H4 (cell line): ENCODE measurements around the gene PPFIA2. TPM values are rescaled to one million over a fixed set of nuclear protein-coding genes. Genes with fewer than 3 reads are reported as not detected.
A peak's percentile ranks its signal among the peaks of the same experiment; 100 is the strongest.

ENCODE experiments used
- DNase-seq: peaks from one replicate; pipeline ENCODE4 v3.0.0-alpha.2; 2015; ENCODE audit warnings: low spot score
- total RNA-seq: library from RNA; depleted of rRNA; stranded (reverse); fragments of >200 nt; shearing (Covaris generic); gene quantifications from 2 replicates; pipeline ENCODE4 v1.2.3, GENCODE V29; 2014; rRNA removed

PPFIA2 gene
- total RNA-seq: 0.08 and 0.33 TPM in 2 replicates

DNA sequence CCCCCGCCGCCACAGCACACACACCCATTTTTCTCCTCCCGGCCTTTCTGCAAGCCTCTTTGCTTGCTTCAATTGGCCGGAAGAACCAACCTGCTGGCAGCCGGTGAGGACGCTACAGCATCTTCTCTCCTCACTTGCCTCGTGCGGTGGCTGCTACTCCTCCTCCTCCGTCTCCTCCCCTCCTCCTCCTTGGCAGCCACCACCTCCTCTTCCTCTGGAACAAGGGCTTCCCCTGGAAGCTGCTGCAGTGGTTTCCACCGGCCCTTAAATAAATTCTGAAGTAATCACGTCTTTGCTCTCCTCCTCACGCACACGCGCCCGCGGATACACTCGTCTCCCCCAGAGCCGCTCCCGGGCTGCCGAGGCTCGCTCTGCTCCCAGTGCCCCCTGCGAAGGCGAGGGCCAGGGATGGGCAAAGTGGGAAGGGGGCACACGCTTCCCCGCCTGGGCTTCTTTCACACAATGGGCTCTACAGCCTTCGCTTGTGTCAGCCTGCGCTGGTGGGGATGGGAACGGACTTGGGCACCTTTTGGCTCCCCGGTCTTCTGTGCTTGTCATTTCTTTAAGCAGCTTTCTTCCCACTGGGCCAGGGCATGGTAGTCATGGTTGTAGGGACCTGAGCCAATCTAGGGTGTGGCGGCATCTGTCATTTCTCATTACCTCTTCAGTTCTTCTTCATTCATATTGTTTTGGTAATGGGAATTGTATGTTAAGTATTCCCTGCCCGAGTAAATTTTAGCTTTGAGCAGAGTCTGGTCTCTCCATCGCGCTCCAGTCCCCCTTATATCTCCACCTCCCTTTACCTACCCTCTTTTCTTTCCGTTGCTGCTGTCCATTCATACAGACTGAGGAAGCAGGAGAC lies at the start of gene PPFIA2:
Gene PPFIA2, minus strand, starts transcription at position 161 of the 862 bp plus-strand sequence.
- peak; percentile 39 for DNase-seq

DNA sequence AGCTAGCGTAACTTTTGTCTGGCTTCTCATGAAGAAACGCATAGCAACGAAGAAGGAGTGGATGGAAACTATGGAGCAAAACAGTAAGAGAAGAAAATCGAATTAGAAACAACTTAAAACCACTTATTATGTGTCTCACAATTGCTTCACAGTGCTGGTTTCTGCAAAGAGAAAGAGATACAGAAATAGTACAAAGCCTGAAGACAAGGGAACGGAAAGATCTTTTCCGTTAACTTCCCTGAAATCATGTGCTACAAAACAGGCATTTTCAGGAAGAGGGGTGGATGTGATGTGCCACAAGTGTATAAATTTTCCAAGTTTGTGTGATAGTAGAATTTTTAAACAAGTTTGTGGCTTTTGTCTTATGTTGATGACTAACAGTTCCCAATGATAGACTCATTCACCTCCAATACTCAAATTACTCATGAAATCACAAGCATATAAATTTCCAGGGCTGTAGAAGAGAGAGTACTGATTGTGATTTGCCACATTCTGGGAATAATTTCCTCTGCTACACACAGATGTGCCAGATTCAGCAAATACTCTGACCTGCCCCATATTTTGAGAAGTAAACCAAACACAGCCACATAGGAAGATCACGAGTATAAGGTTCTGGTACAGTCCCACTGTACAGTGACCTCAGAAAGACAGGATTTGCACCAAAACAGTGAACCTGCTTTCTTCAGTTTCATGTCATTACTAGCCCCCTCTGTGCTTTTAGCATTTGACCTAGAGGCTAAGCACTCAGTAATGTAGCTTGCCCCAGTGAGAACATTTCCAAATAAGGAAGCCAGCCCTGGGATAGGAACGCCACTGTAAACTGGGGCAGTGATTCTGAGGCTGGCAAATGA lies 41.4 kb upstream of the PPFIA2 start:
- peak; percentile 65 for DNase-seq

DNA sequence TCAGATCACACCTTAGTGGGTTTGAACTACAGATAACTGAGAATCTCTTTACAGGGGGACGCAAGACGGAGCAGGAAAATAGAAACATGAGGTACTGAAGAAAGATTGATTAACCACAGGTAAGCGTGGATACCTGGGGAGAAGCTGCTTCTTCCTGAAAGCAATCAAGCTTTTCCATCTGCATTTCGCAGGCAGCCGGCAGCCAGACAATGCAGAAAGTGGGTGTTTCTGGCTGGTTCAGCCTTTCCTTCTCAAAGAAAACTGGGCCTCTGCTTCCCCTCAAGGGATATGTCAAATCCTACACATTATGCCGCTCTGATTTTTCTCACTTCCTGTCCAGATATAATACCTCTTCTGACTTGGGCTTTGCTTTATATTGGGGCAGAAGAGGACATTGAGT lies 39.1 kb upstream of the PPFIA2 start:
- no peak for DNase-seq

DNA sequence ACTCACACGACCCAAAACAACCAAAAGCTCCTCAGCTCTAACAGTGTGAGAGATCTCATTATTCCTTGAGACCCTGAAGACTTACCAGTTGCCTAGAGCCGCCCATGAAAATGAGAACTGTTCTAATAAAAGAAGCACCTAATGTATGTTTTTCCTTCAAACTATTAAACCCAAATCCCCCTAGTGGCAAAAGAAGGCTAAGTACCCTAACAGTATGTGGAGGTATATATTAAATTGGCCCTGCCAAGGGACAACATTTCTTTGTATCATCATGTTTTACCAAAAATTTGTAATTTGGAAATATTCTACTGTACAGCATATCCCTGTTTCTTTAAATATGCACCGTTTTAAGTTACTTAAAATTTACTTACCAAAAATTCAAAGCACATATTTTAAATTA lies 38.0 kb upstream of the PPFIA2 start:
- DNase-seq: peak; percentile 16

DNA sequence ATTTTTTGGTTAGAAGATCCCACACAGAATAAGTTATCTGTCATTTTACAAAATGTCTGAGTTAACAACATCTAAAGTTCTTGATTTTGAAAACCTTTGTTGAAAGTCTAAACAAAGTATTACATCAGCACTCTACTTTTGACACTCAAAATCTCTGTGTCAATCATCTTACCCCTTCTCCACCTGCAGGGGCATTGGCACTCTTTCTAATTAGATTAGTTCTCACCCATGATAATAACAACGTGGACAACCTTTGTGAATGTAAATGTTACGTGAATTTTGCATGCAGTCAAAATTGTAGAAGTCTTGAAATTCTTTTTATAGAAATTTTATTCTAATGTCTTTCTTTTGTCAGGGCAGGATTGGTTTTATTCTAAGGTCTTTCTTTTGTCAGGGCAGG lies 33.5 kb upstream of the PPFIA2 start:
- DNase-seq: no peak

DNA sequence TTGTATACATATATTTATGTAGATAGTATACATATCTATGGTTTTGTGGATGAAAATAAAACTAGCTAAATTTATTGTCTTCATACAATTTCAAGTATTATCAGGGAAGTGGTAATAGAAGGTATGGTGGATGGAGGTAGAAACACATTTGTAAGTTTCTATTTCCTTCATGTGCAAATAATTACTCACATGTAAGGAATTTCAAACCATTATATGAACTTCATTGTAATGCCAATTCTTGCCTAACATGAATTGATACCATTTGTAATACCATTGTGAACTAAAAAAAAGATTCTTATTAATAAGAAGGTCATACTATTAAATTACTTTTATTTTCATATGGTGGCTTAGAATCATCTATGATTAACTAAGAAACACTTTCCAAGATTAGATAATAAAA lies 20.1 kb upstream of the PPFIA2 start:
- DNase-seq: no peak

DNA sequence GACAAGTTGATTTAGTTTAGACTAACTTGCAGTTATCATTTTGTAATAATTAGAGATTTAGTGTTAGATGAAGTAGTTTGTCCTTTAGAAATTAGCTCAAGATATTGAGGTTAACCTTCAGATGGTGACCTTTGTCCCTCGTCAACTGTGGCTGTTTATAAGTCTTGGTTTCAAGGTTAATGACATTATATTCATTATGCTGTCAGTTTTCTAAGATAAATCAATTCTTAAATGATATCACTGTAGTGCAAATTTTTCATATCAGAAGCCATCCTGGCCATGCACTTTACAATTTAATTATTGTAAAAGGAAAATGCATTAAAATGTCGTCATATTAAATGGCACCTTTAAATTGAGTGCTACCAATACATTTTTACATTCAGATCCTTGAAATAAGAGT lies 19.6 kb upstream of the PPFIA2 start:
- DNase-seq: no peak

DNA sequence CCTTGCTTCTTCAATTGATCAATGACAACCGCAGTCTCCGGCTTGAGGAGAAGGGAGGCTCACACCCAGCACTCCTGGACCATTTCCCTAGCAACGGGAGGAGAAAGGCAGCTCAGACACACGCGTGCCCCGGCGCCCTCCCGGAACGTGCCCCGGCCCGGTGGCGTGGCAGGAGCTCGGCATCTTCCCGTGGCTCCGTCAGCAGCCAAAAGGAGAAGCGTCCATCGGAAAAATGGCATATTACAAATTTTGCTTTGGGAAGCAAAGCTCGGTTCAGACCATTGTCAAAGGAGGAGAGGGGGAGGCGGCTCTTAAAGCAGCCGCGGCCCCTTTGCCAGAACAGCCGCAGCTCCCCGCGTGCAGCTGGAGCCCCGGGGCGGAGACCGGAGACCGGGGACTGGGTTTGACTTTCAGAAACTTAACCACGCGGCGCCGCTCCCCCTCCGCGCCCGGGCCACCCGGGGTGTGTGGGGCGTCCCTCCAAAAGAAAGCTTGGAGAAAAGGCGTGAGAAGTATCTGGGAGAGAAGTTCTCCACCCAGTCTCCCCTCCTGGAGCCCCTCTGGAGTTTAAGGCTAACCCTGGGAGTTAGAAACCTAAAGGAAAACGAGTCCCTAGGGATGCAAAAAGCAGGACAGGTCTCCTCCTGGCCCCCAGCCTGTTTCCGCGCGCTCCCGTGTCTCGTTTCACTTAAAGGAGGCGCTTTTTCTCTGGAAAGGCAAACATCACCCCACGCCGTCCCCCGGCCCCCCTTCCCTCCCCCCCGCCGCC lies 545 bp downstream of the PPFIA2 start:
- no peak for DNase-seq

DNA sequence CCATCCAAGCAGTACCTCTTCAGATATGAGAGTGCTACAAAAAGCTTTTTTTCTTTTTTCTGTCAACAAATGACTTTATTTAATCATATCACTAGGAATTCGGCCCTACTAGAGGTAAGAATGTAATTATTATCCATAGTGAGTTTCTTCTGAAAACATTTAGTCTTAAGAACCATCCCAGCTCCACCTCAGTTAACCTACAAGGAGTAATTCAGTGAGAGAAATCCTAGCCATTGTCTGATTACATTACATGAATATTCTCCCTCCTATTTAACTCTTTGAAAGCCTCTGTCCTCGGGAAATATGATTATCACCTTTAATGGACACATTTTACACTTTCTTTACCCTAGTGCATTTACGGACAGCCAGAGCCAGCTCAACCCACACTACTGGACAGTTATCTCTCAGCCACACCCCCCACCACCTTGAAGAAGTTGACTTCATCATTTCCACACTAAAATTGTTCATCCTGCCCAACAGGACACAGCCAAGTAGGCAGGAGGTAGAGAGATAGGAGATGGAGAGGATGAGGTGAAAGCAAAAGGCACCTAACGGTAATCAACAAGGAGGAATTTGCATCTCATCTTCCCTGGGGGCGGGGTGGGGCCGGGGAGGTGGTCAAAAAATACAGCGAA lies 1.3 kb downstream of the PPFIA2 start:
- DNase-seq: no peak

DNA sequence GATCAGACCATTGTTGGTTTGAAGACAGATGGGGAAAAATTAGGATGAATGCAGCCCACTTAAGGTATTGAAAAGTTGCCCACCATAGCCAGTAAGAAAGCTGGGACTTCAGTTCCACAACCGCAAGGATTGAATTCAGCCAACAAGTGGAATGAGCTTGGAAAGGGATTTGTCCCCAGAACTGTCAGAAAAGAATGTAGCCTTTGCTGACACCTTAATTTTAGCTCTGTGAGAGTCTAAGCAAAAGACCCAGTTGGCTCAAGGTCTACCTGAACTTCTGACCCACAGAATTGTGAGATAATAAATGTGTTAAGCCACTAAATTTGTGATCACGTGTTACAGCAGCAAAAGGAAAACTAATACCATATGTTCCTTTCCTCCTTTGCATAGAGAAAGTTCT lies 29.4 kb downstream of the PPFIA2 start:
- DNase-seq: no peak

DNA sequence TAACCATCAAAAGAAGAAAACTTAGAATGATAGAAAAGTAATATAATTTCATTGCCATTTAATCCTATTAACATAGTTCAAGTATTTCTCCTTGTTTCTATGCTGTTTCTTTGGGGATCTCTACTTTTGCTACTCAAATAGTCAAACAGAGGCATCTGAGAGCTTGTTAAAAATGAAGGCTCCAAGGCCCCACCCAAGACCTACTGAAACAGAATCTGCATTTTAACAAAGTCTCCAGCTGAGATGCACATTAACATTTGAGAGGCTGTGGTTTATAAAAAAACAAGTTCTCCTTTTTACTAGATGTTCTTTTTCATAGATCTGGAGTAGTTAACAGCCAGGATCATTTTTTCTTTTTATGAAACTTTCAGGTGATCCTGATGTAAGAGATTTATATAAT lies 31.8 kb downstream of the PPFIA2 start:
- no peak for DNase-seq

DNA sequence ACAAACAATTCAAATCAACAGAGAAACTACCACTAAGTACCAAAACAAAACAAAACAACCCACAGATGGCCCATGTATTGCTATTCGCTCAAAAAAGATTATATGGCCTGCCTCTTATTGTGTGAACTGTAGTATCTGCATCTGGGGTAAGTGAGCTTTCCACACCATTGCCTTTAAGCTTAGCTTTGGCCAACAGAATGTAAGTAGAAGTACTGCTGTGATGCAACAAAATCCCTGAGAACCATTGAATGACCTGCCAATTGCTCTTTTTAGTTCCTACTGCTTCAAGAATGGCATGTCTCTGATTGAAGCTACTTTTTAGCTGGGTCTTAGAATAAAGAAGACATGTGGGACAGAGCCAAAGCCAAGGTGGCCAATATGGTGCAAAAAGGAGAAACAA lies 32.5 kb downstream of the PPFIA2 start:
- no peak for DNase-seq

DNA sequence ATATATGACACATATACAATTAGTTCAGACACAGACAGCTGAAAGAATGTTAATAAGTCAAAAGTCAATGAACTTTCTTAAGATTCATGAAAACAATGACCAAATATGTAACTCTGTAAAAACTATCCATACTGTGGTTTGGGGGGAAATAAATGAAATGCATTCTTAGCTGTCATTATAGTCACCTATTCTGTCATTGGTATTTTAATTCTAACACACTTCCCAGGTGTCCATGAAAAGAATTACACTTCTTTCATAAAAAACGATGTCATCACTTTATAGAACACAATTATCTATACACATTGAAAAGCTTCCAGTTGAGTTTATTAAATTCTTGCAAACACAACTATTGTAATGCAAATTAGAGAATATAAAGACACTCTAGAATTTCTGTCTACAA lies 35.8 kb downstream of the PPFIA2 start:
- no peak for DNase-seq

DNA sequence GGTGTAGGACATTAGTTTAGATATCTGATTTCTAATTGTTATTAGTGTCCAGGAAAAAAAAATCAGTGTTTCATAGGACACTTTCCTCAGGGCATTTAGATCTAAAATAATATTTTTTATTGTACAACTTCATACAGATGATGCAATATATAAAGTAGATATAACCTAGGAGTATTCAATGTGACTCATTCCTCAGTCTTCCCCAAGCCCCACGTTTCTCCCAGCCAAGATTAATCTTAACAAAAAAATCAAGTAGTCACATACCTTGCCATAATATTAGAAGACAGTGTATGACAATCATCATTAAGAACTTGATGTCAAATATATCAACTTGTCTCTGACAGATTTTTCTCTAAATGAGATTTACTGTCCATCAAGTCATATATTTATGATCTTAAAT lies 37.1 kb downstream of the PPFIA2 start:
- no peak for DNase-seq

DNA sequence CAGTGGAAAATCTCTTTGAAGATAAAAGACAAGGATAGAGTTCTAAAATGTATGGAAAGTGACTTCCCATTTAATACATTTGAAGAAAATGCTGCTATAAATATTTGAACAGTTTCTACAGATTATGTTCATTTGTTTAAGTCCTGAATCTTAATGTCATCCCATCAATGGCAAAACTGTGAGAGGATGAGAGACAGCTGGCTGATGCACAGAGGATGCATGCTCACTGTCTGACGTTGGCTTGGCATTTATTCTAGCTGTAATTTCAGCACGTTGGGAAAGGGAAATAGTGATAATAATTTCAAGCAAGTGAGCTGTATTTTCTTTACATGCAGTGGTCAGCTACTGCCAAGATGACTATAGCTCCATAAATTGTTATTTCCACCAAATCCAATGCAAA lies 40.5 kb downstream of the PPFIA2 start:
- DNase-seq: no peak

DNA sequence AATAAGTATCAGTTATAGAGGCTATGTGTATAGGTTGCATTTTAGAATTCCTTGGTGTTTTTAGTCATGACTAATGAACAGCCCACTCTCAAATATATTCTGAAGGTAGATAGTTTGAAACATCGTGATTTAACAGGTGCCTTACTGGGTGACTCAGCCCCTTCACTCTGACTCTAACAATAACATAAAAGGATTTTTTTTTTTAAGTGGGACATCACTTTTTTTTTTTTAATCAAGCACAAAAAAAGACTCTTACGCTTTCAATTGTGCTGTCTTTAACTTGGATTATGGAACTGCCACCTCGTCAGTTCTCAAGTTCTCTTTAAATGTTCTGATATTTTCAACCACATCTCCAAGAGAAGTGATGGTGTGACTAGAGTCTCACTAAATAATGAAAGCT lies 46.6 kb downstream of the PPFIA2 start:
- no peak for DNase-seq

DNA sequence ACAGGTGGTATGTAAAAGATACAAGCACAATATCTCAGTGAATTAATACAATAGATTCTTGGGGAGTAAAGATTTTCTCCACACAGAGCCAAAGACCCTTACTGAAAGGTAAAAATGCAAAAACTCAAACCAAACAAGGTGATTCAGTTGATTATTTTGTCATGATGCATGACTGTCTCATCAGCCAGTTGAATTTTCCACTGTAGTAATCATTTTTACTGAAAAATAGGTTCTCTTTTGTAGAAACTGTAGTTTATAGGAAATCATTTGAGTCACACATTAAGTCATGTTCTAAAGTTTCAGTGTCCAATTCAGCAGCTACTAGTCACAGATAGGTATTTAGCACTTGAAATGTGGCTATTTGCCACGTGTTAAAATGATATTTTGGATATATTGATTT lies 53.6 kb downstream of the PPFIA2 start:
- no peak for DNase-seq

DNA sequence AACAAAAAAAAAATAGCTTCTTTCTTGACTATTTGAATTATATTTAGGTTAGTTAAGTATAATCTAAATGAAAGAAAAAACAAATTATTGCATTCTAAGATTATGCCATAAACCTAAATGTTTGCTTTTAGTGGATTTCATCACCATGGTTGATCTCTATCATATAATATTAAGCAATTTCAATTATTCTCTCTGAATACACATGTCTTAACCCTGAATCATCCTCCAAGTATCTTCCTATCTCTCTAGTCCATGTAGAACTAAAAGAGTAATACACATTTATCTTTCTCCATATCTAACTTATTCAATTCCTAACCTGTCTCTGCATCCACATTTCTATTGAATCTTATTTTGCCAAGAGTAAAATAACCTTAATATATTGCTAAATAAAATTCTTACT lies 59.6 kb downstream of the PPFIA2 start:
- no peak for DNase-seq

DNA sequence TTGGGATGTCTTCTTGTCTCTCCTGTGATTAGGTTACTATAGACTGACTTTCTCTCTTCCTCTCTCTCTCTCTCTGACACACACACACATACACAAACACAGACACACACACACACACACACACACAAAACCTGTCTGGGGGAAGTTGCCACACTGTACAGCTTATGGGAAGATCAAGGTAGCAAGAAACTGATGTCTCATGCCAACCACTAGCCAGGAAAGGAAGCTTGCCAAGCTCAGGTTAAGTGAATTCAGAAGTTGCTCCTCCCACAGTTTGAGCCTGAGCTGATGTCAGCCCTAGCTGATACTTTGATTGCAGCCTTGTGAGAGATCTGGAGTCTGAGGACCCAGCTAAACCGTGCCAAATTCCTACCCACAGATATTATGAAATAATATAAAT lies 67.1 kb downstream of the PPFIA2 start:
- peak; percentile 5 for DNase-seq

DNA sequence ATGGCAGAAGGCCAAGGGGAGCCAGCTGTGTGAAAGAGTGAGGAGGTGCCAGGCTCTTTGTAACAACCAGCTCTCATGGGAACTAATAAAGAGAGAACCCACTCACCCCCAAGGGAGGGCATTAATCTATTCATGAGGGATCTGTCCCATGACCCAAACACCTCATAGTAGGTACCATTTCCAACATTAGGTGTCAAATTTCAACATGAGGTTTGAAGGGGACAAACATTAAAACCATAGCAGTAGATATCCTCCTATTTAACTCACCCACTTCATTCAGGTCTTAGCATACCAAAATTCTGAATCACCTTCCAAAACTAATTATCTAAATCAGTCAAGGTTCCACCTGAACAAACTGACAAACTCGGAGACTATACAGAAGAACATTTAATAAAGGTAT lies 75.3 kb downstream of the PPFIA2 start:
- DNase-seq: no peak

DNA sequence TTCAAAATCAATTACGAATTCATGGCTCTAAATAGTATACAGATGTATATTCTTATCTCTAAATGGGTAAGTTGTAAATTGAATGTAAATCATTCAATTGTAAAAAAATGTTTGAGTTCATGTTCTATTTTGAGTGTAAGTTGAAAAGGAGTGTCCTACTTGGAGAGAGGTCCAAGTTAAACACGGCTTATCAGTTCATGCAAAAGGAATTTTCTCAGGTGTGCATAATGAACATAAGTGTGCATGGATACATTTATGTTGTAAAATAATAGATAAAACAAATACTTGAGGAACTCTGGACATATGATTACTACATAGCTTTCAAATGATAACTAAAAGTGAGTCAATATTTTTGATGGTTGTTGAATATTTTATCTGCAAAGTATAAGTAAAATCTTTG lies 79.5 kb downstream of the PPFIA2 start:
- no peak for DNase-seq

DNA sequence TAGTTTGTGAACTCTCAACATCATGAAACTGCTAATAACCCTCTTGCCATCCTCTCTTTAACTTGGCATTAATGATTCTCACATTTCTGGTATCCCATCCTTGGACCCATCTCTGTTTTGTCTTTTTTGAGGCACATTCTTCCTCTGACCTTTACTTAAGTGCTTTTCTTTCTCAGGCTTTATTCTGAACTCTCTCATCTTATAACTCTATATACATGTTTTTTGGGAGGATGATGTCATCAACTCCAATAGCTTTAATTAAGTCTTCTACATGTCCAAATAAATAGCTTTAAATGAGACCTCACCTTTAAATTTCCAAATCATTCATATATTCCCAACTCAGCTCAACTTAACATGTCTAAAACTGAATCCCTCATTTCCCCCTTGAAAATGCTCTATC lies 88.4 kb downstream of the PPFIA2 start:
- no peak for DNase-seq
